HG03442 (cell line): ENCODE measurements around the gene FGFRL1.
"Not testable (repeated sequence)": the region's sequence is repeated elsewhere in the genome, so short reads cannot be mapped to it uniquely, and the experiment has no call there.

ENCODE experiments used
- ATAC-seq: cut with Tn5 transposase; IDR thresholded peaks from one replicate; pipeline ENCODE4 v1.9.1; 2021; ENCODE audit warnings: mild to moderate bottlenecking, moderate library complexity; ENCODE audit not compliant: unreplicated experiment

The FGFRL1 gene

GRCh38 chr4:991451-992296, 19.8 kb upstream of the FGFRL1 start:
- ATAC-seq: no peak

DNA sequence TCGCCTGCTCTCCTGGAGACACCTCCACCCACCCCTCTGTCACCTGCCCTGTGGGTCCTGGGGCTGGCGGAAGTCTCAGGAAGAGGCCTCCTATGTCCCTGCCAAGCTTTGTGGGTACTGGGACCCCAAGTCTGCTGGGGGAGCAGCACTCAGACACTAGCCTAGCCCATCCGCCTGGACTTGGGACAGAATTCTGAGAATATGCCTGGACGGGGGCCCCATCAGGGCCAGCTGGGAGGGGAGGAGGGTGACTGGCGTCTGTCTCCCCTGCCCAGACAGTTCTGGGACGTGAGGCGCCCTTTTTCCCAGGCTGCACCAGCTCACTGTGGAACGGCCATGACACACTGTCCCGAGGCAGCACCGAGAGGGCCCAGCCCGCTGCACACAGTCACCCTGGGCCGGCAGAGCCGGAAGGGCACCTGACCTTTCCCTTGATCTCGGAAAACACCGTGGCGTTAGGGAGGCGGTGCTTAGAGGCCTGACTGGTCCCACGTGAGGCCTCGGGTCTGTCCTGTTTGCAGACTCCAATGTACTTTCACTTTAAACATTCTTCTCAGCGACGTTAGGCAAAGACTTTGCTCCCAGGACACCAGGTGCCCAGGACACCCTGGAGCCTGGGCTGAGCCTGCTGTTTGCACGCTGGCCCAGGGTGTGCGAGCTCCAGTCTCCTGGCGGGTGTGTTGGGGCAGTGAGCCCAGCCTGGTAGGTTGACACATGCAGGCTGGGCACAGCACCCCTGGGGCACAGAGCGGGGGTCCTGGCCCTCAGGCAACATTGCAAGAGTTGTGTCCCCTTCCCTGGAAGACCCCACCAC, 18.9 kb upstream of the FGFRL1 start:
- no peak for ATAC-seq

DNA sequence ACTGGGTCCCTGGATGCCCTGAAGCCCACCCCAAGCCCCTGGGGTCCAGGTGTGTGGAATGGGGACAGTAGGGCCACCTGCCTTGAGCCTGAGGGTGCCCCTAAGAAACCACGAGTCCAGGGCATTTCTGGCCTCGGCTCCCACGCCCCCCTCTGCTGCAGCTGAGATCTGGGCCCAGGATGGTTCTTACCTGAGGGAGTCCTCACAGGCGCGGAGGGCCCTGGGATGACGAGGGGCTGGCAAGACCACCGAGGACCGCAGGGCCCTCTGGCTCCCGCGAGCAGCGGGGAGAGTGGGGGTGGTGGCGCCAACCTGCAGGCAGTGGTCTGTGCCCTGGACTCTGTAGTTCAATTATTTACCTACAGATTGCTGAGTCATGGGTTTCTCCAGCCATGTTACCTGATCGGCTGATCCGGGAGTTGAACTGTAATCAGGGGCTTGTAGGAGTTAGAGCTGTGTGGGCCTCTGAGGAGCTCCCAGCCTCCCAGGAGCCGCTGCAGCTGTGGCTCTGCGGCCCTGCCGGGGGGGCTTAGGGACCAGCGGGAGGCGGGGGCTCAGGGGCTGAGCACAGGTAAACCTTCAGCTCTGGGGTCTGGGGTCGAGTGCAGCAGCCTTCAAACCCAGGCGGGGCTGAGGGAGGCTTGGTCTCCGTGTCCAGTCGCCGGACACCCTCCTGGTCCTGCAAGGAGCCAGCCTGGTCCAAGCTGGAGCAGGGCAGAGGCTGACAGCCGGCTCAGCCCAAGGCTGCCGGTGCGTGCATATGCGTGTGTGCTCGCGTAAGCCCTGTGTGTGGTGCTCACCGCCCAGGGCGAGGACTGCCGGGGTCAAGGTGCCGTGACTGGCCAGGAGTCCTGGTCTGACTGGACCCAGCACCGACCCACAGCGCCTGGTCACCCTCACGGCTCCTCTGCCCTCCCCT, 18.1 kb upstream of the FGFRL1 start, which contains the start of gene SLC26A1:
SLC26A1 (minus strand) TSS at position 294 of the 919 bp plus-strand sequence. CDS start 1,701 bp downstream, outside the sequence.
- no peak for ATAC-seq

DNA sequence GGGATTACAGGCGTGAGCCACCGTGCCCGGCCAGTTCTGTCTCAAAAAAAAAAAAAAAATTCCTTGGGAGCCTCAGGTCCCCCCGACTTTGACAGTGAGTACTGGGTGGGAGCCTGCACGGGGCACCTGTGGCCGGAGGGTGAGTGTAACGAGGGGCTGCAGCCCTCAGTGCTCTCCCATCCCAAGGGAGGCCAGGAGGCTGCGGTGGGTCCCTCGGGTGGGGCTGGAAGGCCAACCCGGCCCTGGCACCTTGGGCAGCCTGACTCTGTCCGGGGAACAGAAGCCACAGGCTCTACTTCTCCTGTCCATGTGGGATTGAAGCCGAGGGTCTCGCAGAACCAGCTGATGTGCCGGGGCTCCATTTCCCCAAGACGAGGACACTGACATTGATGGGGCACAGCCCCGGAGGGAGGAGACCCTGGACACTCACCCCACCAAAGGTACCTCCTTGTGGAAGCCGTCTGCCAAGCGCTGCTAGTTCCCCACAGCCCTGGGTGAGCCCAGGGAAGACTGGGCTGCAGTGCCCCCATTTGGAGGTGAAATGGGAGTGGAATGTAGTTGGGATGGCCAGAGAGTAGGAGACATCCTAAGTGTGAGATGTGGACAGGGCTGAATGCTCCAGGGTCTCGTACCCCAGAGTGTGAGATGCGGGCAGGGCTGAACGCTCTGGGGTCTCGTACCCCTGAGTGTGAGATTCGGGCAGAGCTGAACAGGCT, 16.0 kb upstream of the FGFRL1 start:
- ATAC-seq: no peak

DNA sequence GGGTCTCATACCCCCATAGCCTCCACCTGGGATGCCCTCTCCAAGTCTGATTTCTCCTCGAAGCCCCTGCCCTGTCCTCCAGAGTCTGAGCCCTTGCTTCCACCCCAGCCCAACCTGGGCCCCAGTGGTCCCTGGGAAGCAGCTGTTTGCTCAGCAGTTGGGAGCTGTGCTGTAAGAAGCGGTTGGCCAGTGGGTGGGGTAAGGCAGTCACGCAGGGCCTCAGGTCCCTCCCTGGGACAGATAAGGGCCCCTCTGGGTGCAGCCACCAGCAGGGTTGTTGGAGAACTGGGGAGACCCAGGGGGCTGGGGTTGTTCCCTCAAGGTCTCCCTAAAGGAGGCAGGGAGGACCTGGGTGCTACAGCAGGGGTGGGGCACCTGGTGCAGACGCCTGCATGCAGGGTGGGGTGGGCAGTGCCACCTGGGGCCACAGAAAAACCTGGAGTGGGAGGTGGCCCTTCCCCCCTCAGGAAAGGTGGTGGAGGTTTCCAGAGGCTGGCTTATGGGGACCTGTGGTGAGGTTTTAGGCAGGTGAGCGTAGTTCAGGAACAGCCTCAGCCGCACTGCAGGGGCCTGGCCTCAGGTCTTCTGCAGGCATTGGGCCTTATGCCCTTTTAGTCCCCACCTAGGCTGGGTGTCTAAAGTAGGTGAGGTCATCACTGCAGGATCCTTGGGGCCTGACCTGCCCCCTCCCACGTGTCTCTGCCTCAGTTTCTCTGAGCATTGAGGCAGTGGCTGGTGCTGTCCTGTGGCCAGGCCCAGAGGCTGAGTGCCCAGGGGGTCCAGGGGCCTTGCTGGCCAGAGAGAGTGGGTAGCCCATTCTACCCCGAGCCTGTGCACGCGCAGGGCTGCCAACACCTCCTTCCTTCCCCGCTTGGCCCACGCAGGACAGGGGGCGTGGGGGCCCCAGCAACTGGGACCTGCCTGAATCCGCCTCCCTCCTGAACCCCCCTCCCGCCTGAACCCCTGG, 15.1 kb upstream of the FGFRL1 start:
- no peak for ATAC-seq

- ATAC-seq: no peak
Measured at GRCh38 chr4:996997-997374, 14.4 kb upstream of the FGFRL1 start.

DNA sequence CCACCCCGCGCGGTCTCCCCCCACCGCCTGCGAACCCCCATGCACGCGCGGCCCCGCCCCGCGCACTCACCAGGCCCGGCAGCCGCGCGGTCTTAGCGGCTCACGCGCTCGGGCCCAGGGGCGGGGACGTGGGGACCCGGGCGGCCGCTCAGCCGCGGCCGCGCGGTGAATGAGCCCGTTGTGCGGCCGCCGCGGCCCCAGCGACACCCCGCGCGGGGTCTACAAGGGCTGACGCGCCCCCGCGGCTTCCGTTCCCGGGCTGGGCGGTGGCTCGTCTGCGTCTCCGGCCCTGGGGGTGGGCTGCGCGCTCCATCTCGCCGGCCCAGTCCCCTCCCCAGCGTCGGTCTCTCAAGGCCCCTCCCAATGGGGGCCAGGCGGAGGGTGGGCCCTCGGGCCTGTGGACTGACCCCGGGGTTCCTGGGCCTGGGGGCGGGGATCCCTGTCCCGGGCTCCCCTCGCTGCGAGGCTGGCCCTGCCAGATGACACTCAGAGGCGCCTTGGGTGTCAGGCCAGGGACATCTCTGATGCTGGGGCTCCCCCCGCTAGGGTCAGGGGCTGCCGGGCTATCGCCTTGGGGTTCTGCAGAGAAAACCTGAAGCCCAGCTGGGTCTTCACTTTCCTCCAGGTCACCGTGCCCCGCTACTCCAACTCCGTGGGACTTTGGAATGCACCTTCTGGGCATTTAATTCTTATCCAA, 13.9 kb upstream of the FGFRL1 start:
- no peak for ATAC-seq

- no peak for ATAC-seq
Measured at GRCh38 chr4:998096-998691, 13.2 kb upstream of the FGFRL1 start.

- ATAC-seq: not testable (repeated sequence)
Measured at GRCh38 chr4:999240-999863, 12.1 kb upstream of the FGFRL1 start.

DNA sequence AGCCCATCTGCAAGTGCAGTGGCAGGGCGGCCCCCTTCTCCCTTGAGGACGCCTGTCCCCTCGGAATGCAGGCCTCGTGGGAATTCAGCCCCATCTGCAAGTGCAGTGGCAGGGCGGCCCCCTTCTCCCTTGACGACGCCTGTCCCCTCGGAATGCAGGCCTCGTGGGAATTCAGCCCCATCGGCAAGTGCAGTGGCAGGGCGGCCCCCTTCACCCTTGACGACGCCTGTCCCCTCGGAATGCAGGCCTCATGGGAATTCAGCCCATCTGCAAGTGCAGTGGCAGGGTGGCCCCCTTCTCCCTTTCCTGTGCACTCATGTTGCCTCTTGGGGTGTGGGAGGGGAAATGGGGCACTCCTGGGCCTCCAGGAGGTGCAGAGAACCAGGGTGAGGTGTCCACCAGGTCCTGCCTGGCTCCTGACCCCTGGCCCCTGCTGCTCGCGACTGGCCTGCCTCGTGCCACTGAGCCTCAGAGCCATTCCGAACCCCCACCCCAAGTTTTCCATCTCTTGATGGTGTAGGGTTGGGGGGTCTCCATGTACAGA, 11.5 kb upstream of the FGFRL1 start:
- ATAC-seq: no peak

DNA sequence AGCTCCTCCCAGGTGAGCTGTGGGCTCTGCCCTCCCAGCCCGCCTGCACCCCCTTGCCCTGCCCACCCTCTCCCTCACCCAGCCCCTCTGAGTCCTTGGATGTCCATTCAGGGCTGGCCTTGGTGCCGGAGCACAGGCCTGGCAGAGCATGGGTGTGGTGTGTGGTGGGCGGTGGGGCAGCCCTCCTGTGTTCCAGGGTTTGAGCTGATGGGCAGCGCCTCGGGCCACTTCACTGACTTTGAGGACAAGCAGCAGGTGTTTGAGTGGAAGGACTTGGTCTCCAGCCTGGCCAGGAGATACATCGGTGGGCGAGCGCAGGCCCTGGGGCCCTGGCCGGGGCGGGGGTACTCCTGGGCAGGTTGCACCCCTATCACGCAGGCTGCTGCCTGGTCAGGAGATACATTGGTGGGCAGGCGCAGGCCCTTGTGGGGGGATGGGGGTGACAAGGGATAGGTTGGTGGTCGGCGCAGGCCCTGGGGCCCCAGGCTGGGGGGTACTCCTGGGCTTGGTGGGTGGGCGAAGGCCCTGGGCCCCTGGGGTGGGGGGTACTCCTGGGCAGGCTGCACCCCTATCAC, 10.7 kb upstream of the FGFRL1 start:
- no peak for ATAC-seq

DNA sequence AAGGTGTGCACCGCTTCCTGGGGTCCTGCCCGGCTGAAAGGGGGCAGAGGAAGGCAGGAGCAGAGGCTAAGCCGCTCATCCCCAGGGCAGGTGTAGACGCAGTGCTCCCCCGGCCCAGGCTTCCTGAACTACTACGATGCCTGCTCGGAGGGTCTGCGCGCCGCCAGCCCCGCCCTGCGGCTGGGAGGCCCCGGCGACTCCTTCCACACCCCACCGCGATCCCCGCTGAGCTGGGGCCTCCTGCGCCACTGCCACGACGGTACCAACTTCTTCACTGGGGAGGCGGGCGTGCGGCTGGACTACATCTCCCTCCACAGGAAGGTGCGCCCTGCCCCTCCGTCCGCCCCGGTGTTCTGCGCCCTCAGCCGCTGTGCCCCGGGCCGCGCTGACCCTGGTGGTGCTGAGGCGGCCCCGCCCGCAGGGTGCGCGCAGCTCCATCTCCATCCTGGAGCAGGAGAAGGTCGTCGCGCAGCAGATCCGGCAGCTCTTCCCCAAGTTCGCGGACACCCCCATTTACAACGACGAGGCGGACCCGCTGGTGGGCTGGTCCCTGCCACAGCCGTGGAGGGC, 9.8 kb upstream of the FGFRL1 start:
- ATAC-seq: no peak

- ATAC-seq: no peak
Measured at GRCh38 chr4:1002131-1002630, 9.2 kb upstream of the FGFRL1 start.

GRCh38 chr4:1002631-1003251, 8.7 kb upstream of the FGFRL1 start:
- no peak for ATAC-seq

DNA sequence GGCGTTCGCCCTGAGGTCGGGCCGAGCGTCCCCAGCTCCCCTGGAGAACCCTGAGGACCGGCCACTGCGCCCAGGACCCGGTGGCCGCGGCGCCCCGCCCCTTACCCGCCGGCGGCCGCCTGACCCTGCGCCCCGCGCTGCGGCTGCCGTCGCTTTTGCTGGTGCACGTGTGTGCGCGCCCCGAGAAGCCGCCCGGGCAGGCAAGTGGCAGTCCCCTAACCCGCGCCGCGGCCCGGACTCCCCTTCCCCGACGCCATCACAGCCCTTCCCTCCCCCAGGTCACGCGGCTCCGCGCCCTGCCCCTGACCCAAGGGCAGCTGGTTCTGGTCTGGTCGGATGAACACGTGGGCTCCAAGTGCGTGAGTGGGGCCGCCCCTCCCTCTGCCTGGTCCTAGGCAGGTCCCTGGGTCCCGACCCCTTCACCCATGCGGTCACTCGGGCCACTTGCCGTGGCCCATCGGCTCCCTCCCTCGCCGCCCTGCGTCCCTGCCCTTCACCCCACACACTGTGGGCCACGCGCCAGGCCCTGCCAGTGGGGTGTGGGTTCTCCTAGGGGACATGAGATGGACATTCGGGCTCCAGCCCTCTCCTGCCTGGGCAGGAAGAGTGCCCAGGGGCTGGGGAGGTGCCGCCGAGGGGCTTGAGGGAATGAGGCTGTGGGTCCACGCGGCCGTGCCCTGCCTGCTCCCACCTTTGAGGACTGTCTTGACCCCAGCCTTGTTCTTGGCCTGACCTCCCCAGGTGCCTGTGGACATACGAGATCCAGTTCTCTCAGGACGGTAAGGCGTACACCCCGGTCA, 8.0 kb upstream of the FGFRL1 start:
- ATAC-seq: no peak
